SU-DHL-6 (cell line): ENCODE data around the gene USP7.

ENCODE experiments used
- EZH2phosphoT487 ChIP-seq: fragments of 200-600 bp; sonication (generic), shearing (Covaris generic); conservative IDR thresholded peaks from 2 replicates; pipeline ENCODE4 v1.6.1; 2018; ENCODE audit warnings: mild to moderate bottlenecking, antibody characterized with exemption, low read length, moderate library complexity, mixed read lengths
- TF ChIP-seq, protein P1 (sequence below): fragments of 200-600 bp; sonication (generic); IDR thresholded peaks from one replicate; pipeline ENCODE4 v1.5.1; 2017; ENCODE audit warnings: antibody characterized with exemption, mild to moderate bottlenecking, low read length, moderate library complexity; ENCODE audit not compliant: insufficient read depth, poor library complexity, severe bottlenecking

DNA sequence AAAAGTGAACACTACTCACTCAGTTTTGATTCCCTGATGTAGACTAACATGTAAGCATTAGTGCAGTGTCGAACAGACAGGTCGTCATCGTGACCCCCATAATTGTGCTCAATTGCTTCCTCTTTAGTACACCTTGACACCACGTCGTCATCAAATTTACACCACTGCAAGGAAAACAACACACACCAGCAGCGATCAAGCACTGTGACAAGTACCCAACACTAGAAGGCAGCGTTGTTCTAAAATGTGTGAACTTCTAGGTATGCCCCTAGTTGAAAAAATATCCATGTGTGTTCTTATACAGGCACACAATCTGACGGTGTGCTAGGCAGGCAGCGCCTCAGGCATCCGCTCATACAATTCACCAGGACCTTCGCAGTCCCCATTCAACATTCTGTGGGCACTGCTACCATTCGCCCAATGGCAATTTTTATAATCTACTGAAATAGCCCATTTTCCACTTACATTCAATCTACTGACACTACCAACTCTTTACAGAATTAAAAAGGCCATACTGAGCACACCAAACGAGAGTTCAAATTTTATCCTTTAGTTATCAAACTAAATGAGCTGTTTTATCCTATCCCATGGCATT lies 58.4 kb downstream of the USP7 start:
- TF ChIP-seq, protein P1, sequence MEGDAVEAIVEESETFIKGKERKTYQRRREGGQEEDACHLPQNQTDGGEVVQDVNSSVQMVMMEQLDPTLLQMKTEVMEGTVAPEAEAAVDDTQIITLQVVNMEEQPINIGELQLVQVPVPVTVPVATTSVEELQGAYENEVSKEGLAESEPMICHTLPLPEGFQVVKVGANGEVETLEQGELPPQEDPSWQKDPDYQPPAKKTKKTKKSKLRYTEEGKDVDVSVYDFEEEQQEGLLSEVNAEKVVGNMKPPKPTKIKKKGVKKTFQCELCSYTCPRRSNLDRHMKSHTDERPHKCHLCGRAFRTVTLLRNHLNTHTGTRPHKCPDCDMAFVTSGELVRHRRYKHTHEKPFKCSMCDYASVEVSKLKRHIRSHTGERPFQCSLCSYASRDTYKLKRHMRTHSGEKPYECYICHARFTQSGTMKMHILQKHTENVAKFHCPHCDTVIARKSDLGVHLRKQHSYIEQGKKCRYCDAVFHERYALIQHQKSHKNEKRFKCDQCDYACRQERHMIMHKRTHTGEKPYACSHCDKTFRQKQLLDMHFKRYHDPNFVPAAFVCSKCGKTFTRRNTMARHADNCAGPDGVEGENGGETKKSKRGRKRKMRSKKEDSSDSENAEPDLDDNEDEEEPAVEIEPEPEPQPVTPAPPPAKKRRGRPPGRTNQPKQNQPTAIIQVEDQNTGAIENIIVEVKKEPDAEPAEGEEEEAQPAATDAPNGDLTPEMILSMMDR: no peak
- no peak for TF ChIP-seq EZH2phosphoT487
